Measurements from ENCODE around the gene WNT2.

WNT2 gene

DNA sequence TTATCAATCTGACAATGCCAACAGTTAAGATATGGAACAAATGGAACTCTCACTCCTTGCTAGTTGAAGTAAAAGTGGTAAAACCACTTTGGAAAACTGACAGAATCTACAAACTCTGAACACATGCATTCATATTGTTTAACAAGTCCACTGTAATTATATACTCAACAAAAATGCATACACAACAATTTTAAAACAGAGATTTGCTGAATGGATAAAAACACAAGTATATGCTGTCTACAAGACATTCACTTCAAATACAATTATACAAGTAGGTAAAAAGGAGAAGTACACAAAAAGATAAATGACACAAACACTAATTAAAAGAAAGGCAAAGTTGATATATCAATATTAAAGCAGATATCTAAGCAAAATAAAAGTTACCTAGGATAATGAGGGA, 9.2 kb upstream of the WNT2 start:
- no peak for ATAC-seq
- TF ChIP-seq GLIS3 (CRISPR knock-in tag; IDR thresholded peaks at IDR 0.05), result no peak
- no peak for TF ChIP-seq TCF4 (CRISPR knock-in tag; IDR thresholded peaks at IDR 0.05; ENCODE audit: borderline replicate concordance)
- no peak for TF ChIP-seq SNAI2 (CRISPR knock-in tag; IDR thresholded peaks at IDR 0.05)
- no peak for TF ChIP-seq ESRRG (CRISPR knock-in tag; IDR thresholded peaks at IDR 0.05)
- TF ChIP-seq, protein P1, sequence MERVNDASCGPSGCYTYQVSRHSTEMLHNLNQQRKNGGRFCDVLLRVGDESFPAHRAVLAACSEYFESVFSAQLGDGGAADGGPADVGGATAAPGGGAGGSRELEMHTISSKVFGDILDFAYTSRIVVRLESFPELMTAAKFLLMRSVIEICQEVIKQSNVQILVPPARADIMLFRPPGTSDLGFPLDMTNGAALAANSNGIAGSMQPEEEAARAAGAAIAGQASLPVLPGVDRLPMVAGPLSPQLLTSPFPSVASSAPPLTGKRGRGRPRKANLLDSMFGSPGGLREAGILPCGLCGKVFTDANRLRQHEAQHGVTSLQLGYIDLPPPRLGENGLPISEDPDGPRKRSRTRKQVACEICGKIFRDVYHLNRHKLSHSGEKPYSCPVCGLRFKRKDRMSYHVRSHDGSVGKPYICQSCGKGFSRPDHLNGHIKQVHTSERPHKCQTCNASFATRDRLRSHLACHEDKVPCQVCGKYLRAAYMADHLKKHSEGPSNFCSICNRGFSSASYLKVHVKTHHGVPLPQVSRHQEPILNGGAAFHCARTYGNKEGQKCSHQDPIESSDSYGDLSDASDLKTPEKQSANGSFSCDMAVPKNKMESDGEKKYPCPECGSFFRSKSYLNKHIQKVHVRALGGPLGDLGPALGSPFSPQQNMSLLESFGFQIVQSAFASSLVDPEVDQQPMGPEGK (CRISPR knock-in tag; IDR thresholded peaks at IDR 0.05; ENCODE audit: borderline replicate concordance), result no peak
- no peak for TF ChIP-seq TSHZ2 (CRISPR knock-in tag; IDR thresholded peaks at IDR 0.05)
- no peak for TF ChIP-seq ZNF70 (CRISPR knock-in tag; IDR thresholded peaks at IDR 0.05)
- TF ChIP-seq, protein P2, sequence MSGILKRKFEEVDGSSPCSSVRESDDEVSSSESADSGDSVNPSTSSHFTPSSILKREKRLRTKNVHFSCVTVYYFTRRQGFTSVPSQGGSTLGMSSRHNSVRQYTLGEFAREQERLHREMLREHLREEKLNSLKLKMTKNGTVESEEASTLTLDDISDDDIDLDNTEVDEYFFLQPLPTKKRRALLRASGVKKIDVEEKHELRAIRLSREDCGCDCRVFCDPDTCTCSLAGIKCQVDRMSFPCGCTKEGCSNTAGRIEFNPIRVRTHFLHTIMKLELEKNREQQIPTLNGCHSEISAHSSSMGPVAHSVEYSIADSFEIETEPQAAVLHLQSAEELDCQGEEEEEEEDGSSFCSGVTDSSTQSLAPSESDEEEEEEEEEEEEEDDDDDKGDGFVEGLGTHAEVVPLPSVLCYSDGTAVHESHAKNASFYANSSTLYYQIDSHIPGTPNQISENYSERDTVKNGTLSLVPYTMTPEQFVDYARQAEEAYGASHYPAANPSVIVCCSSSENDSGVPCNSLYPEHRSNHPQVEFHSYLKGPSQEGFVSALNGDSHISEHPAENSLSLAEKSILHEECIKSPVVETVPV (CRISPR knock-in tag; IDR thresholded peaks at IDR 0.05), result no peak
- TF ChIP-seq ZFP30 (CRISPR knock-in tag; IDR thresholded peaks at IDR 0.05), result no peak
- TF ChIP-seq PPARA (CRISPR knock-in tag; IDR thresholded peaks at IDR 0.05; ENCODE audit: borderline replicate concordance), result no peak

DNA sequence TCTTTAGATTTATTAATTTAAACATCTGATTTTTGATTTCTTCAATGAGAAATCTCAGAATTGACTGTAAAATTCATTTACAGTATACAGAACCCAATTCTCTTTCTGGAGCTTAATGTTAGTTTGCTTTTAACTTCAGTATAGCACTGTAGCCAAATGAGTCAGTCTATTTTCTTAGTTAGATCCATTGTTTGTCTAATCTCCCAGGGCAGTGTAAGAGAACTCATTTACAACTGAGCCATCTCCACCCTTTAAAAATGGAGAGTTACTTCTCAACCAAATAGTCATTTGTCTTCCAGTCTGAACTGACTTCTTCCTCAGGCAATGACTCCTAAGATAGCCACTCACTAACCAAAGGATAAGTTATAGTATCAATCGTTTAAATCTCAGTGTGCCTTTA, 3.0 kb upstream of the WNT2 start:
- ATAC-seq, result no peak
- TF ChIP-seq CSDC2 (CRISPR knock-in tag; IDR thresholded peaks at IDR 0.05) (no peak), GLIS3 (CRISPR knock-in tag; IDR thresholded peaks at IDR 0.05) (no peak), ARNTL (CRISPR knock-in tag; IDR thresholded peaks at IDR 0.05; ENCODE audit: borderline replicate concordance, low read depth) (no peak), TSHZ2 (CRISPR knock-in tag; IDR thresholded peaks at IDR 0.05) (no peak), ISL1 (CRISPR knock-in tag; IDR thresholded peaks at IDR 0.05) (no peak), RARB (CRISPR knock-in tag; IDR thresholded peaks at IDR 0.05) (no peak)
- TF ChIP-seq, protein P1 (CRISPR knock-in tag; IDR thresholded peaks at IDR 0.05; ENCODE audit: borderline replicate concordance), result no peak
- TF ChIP-seq, protein P3, sequence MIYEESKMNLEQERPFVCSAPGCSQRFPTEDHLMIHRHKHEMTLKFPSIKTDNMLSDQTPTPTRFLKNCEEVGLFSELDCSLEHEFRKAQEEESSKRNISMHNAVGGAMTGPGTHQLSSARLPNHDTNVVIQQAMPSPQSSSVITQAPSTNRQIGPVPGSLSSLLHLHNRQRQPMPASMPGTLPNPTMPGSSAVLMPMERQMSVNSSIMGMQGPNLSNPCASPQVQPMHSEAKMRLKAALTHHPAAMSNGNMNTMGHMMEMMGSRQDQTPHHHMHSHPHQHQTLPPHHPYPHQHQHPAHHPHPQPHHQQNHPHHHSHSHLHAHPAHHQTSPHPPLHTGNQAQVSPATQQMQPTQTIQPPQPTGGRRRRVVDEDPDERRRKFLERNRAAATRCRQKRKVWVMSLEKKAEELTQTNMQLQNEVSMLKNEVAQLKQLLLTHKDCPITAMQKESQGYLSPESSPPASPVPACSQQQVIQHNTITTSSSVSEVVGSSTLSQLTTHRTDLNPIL (CRISPR knock-in tag; IDR thresholded peaks at IDR 0.05; ENCODE audit: low read depth), result no peak

DNA sequence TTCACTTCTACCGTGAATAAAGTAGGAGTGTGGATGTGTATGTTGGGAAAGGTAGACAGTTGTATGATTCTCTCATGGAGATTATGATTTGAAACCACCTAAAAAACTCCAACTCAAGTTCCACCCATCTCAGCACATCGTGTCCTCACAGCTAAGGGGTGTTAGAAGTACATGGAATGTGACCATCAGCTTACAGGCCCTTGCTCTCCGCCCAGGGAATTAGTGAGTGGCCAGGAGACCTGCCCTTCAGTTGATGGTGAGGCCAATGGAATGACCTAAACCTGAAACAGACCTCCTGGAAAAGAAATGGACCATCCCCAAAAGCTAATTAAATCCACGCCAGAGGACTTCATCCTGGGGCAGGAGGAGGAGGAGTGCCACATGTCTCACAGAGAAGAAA, 2.1 kb upstream of the WNT2 start:
- no peak for ATAC-seq
- TF ChIP-seq ZC3H10 (CRISPR knock-in tag; IDR thresholded peaks at IDR 0.05) (no peak), GLIS3 (CRISPR knock-in tag; IDR thresholded peaks at IDR 0.05) (no peak), ESRRG (CRISPR knock-in tag; IDR thresholded peaks at IDR 0.05) (no peak), CSDC2 (CRISPR knock-in tag; IDR thresholded peaks at IDR 0.05) (no peak), RARB (CRISPR knock-in tag; IDR thresholded peaks at IDR 0.05) (no peak), ZFP30 (CRISPR knock-in tag; IDR thresholded peaks at IDR 0.05) (no peak), TSHZ2 (CRISPR knock-in tag; IDR thresholded peaks at IDR 0.05) (no peak), TCF4 (CRISPR knock-in tag; IDR thresholded peaks at IDR 0.05; ENCODE audit: borderline replicate concordance) (no peak), ZNF8 (CRISPR knock-in tag; IDR thresholded peaks at IDR 0.05) (no peak), BACH2 (CRISPR knock-in tag; IDR thresholded peaks at IDR 0.05; ENCODE audit: borderline replicate concordance) (no peak)
- TF ChIP-seq, protein P2 (CRISPR knock-in tag; IDR thresholded peaks at IDR 0.05), result no peak
